ENCODE measurements around the gene MYBPC2. TPM values are rescaled to one million over a fixed set of nuclear protein-coding genes. Genes with fewer than 3 reads are reported as not detected.

Gene MYBPC2
- total RNA-seq, 1 donor = not detected

GRCh38 chr19:50515168-50515561 lies 82.5 kb downstream of the MYBPC2 start:
- no peak for DNase-seq (ENCODE audit: low read depth)
- no peak for TF ChIP-seq CTCF (IDR thresholded peaks at IDR 0.05; ENCODE audit: insufficient read depth, low read depth, low read length)
- no peak overlapping the region for H3K4me3 ChIP-seq (ENCODE audit: low read depth, low read length)

Other genes with a start within 250 kb of the MYBPC2 start
- not detected in 2 replicates for gene MYH14, start 229.3 kb upstream of the MYBPC2 start, total RNA-seq
- gene KCNC3, start 103.5 kb upstream of the MYBPC2 start, total RNA-seq = not detected in 2 replicates
- under 0.01 and 0.32 TPM in 2 replicates for gene NAPSA, start 67.3 kb upstream of the MYBPC2 start, total RNA-seq
- 71.2 and 76.3 TPM in 2 replicates for gene NR1H2, start 56.4 kb upstream of the MYBPC2 start, total RNA-seq
- 22.9 and 25.0 TPM in 2 replicates for gene POLD1, start 48.5 kb upstream of the MYBPC2 start, total RNA-seq
- not detected in 2 replicates for gene SPIB, start 14.0 kb upstream of the MYBPC2 start, total RNA-seq
- gene EMC10, start 43.6 kb downstream of the MYBPC2 start, total RNA-seq = 38.7 and 40.6 TPM in 2 replicates
- 0.32 TPM in 1 of 2 replicates, not detected in the other for gene GARIN5A, start 44.0 kb downstream of the MYBPC2 start, total RNA-seq
- 22.9 and 30.0 TPM in 2 replicates for gene JOSD2, start 78.3 kb downstream of the MYBPC2 start, total RNA-seq
- not detected in 2 replicates for gene ASPDH, start 81.0 kb downstream of the MYBPC2 start, total RNA-seq
- under 0.01 TPM in 1 of 2 replicates, not detected in the other for gene LRRC4B, start 135.5 kb downstream of the MYBPC2 start, total RNA-seq
- under 0.01 TPM in 1 of 2 replicates, not detected in the other for gene SYT3, start 207.0 kb downstream of the MYBPC2 start, total RNA-seq
- gene C19orf81, start 216.6 kb downstream of the MYBPC2 start, total RNA-seq = 0.97 TPM in 1 of 2 replicates, not detected in the other

Data from fibroblast of villous mesenchyme (primary cell).